Ectodermal cell (in vitro differentiated cells): ENCODE results near the gene SETD3.
"Not testable (repeated sequence)": the region's sequence is repeated elsewhere in the genome, so short reads cannot be mapped to it uniquely, and the experiment has no call there.

Experiments used
- H3K27ac ChIP-seq: 2 replicates; pipeline ENCODE4 v1.7.0; 2013; ENCODE audit warnings: mild to moderate bottlenecking, low read depth, low read length; ENCODE audit not compliant: insufficient read depth, poor library complexity, severe bottlenecking
- H3K27me3 ChIP-seq: 2 replicates; pipeline ENCODE4 v1.7.0; 2013; ENCODE audit warnings: mild to moderate bottlenecking, low read length; ENCODE audit not compliant: insufficient read depth, control insufficient read depth, poor library complexity, severe bottlenecking
- H3K36me3 ChIP-seq: one replicate; pipeline ENCODE4 v1.7.0; 2013; ENCODE audit warnings: low read length; ENCODE audit not compliant: control insufficient read depth, insufficient read depth
- H3K4me1 ChIP-seq: one replicate; pipeline ENCODE4 v1.7.0; 2013; ENCODE audit warnings: low read length; ENCODE audit not compliant: control insufficient read depth, insufficient read depth
- H3K4me3 ChIP-seq: 2 replicates; pipeline ENCODE4 v1.7.0; 2013; ENCODE audit warnings: low read depth, low read length, control low read depth; ENCODE audit not compliant: insufficient read depth
- H3K9me3 ChIP-seq: 2 replicates; pipeline ENCODE4 v1.7.0; 2013; ENCODE audit warnings: mild to moderate bottlenecking, low read length, moderate library complexity; ENCODE audit not compliant: control insufficient read depth
- WGBS, 2 experiments: methylation state at CpG; one replicate each; pipeline ENCODE4 v1.1.7; 2013; ENCODE audit warnings: missing lambda C conversion rate in 2 of 2; 5-methylcytosine and 5-hydroxymethylcytosine counted together

The SETD3 gene

DNA sequence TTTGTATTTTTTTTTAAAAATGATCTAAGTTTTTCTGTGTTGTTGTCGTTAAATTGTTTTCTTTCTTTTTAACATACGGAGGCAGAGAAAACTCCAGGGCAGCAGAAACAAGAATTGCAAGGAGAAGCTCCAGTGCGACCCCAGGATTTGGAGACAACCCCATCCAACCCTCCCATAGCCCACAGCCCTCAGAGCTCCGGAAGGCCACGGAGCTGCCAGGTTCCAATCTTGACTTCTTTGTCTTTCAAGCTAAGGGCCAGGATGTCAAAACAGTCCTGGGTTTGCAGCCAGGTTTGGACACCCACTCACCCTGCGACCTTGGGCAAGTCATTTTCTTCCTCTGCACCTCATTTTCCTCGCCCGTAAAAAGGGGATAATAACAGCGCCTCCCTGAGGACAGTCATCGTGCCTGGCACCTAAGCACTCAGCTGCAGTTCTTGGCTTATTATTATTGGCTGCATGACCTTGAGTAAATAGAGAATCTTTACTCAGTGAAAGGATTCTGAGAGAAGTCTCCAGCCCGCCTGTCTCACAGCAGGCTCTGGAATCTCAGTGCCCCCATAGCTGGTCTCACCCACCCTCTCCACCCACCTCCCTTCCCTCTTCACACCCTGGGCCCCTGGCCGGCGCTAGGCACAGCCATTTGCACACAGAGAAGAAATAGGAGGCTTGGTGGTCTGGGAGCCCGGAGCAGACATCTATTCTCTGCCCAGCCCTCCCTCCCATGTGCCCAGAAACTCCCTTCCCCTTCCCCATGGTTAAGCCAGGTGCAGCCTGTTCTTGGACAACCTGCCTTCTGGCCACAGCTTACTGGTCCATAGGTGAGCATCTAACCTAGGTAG is 129.3 kb downstream of the SETD3 start:
- Histone ChIP-seq H3K27me3 (no peaks in the 10 kb centered on the region), H3K9me3 (no peaks in the 10 kb centered on the region), H3K4me1 (no peaks in the 10 kb centered on the region), H3K4me3 (no peak overlapping the region), H3K27ac (no peak overlapping the region), H3K36me3 (no peaks in the 10 kb centered on the region)
- WGBS, 2 experiments, result 82 to 85% methylated on average over 14 of the region's 14 CpGs

DNA sequence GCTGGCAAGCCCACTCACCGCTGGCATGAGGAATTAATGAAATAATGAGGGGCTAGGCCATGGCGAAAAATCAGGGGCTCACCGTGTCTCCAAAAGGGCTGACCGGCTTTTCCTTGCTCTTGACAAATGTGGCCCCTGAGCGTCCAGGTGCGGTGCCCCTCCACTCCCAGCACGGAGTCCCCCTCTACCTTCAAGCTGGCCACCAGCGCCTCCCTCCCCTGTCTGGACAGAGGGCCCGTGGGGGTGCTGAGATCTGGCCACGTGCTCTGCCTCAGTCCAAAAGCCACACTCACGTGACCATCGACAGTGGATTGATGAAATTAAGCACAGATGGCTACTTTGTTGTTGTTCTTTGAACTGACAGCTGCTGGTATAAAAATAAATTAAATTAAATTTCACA is 129.9 kb downstream of the SETD3 start:
- 95% methylated on average over 12 of the region's 12 CpGs for WGBS, 2 experiments
- Histone ChIP-seq H3K4me1 (no peaks in the 10 kb centered on the region), H3K36me3 (no peaks in the 10 kb centered on the region), H3K27ac (no peak overlapping the region), H3K27me3 (no peaks in the 10 kb centered on the region), H3K4me3 (no peak overlapping the region), H3K9me3 (no peaks in the 10 kb centered on the region)

DNA sequence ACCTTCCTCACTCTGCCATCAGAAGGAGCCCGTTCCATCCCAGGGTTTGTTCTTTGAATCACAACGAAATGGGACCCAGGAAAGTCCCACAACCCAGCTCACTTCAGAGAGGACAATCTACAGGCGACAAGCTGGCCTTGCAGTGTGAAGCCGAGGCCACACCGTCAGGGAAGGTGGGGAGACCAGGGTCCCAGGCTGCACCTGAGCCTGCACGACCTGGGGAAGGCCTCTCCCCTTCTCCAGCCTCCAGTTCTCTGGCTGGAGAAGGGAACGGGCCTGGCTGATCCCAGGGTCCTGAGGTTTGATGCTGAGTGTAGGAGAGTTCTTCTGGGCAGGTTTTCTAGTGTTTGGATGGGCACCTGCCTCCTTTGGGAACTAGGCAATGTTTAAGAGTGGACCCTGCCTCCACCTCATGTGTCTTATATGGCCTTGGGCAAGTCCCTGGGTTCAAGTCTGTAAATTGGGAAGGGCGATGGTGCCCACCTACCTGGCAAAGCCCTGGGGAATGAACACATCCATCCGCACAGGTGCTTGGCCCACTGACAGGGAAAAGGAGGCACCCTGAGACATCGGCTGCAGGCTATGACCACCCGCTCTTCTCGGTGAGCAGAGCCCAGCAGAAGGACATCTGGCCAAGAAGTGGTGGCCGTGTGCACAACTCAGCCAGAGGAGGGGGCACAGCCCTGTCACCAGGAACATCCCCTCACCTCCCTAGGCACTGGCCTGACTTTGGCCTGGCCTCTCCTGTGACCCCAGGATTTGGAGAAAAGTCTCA is 130.8 kb downstream of the SETD3 start:
- no peaks in the 10 kb centered on the region for H3K27me3 ChIP-seq
- H3K27ac ChIP-seq, result no peak overlapping the region
- H3K4me1 ChIP-seq, result no peaks in the 10 kb centered on the region
- 92 to 94% methylated on average over 13 of the region's 13 CpGs for WGBS, 2 experiments
- no peak overlapping the region for H3K4me3 ChIP-seq
- H3K36me3 ChIP-seq, result no peaks in the 10 kb centered on the region
- no peaks in the 10 kb centered on the region for H3K9me3 ChIP-seq

GRCh38 chr14:99348816-99349614 is 131.6 kb downstream of the SETD3 start:
- no peaks in the 10 kb centered on the region for H3K9me3 ChIP-seq
- no peaks in the 10 kb centered on the region for H3K4me1 ChIP-seq
- no peak overlapping the region for H3K4me3 ChIP-seq
- H3K27me3 ChIP-seq, result no peaks in the 10 kb centered on the region
- H3K36me3 ChIP-seq, result no peaks in the 10 kb centered on the region
- 89 to 90% methylated on average over 18 of the region's 18 CpGs for WGBS, 2 experiments
- H3K27ac ChIP-seq, result no peak overlapping the region

DNA sequence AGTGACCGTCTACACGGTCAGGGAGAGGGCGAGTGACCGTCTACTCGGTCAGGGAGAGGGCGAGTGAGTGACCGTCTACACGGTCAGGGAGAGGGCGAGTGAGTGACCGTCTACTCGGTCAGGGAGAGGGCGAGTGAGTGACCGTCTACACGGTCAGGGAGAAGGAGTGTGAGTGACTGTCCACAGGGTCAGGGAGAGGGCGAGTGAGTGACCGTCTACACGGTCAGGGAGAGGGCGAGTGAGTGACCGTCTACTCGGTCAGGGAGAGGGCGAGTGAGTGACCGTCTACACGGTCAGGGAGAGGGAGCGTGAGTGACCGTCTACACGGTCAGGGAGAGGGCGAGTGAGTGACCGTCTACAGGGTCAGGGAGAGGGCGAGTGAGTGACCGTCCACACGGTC is 132.4 kb downstream of the SETD3 start:
- H3K4me1 ChIP-seq, H3K4me3 ChIP-seq, H3K27me3 ChIP-seq, H3K9me3 ChIP-seq, H3K27ac ChIP-seq, H3K36me3 ChIP-seq: not testable (repeated sequence)
- 96% methylated on average over 31 of the region's 31 CpGs for WGBS, 2 experiments
